Ecto neural progenitor cell (in vitro differentiated cells): Measurements from ENCODE around the gene ST6GALNAC5.
A peak's percentile ranks its signal among the peaks of the same experiment; 100 is the strongest.
"Not testable (repeated sequence)": the region's sequence is repeated elsewhere in the genome, so short reads cannot be mapped to it uniquely, and the experiment has no call there.

ENCODE experiments used
- DNase-seq: peaks from one replicate; pipeline ENCODE4 v3.0.0-alpha.2; 2018; ENCODE audit warnings: low spot score

The ST6GALNAC5 gene

DNA sequence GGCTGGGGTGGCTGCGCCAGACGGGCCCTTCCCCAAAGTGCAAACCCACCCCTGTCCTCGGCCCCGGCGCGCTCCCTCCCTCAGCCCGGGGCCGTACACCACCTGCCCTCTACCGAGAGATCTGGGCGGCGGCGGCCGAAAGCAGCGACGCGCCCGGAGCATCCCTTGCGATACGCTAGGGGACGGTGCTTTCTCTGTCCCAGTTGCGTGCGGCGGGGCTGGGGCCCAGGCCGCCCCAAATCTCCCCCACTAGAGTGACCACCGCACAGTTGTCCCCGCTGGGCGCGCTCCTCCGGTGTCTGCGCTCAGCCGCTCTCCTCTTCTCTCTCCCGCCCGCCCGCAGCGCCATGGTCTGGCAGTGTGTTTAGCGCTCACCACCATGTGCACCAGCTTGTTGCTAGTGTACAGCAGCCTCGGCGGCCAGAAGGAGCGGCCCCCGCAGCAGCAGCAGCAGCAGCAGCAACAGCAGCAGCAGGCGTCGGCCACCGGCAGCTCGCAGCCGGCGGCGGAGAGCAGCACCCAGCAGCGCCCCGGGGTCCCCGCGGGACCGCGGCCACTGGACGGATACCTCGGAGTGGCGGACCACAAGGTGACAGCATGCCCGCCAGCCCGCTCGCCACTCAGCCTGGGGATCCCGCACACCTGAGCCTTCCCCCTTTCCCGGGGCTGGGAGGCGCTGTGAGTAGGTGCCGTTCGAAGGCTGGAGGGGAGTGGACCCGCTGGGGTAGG lies 1.0 kb downstream of the ST6GALNAC5 start:
- DNase-seq, result peak; percentile 84

DNA sequence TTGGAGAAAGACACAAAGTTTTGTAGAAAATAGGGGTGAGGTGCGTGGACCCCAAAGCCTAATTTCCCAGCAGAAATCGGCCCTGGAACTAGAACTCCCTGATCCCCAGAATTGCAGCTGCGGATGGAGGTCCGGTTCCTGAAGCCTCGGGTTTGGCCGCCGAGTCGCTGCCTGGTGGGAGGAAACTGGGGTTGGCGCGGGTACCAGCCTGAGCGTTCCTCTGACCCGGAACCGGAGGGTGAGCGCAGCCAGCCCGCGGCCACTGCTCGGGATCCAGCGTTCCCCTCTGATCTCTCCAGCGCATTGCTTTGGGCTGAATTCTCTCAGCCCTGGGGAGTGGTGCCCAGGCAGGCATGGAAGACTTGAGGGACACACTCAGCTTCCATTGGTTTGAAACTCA lies 1.6 kb downstream of the ST6GALNAC5 start:
- DNase-seq, result peak; percentile 69

DNA sequence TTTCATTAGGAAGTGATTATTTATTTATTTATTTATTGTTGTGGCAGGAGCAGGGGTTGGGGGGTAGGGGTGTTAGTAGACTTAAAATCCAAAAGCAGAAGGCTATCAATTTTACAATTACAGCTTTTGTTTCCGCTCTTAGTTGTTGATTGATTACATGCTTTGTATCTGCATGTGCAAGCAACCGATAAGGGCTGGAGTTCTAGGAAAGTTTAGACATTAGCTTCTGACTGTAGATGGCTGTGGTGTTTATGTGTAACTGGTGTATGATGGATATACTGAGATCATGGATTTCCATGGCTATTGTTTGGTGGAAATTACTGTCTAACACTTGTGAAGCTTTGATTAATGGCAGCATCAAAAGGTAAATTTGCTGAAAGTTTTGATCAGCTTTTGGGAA lies 2.8 kb downstream of the ST6GALNAC5 start:
- DNase-seq, result no peak

DNA sequence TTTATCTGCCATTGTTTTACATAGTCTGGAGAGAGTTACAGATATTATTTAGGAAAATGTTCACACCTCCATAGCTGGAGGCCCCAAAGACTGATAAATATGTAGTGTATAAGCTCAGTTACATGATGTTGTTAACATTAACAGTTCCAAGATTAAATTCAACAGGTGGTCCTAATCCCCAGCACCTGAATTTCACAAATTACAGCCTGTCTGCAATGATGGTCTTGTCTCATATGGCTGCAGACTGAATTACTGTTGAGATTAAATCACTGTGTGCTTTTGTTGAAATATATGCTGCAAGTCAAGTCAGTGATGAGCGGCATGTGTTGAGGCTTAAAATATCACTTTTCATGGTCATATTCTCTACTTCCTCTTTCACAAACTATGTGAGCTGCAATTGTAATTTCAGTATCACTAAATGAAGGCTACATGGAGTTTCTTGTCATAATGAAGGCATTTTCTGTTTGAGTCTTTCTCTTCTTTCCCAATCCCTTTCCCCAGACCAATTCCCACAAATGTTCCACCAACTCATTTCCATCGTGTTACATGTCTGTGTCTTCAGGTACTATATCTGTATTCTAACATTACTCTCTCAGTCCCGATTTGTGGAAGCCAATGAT lies 4.2 kb downstream of the ST6GALNAC5 start:
- DNase-seq, result no peak

DNA sequence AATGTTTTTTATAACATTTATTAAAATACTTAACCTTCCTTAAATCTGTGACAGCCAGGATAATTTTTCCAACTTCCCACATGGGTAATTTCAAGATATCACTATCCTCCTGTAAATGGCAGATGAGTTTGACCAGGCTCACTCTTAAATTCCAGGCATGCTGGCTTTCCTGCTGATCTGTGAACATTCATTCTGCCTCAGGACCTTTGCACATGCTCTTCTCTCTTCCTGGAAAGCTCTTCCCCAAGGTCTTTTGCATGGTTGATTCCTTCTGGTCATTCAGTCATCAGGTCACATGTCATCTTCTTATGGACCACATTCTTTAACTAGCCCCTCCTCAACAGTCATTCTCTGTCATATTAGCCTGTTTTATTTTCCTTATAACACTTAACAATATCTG lies 5.7 kb downstream of the ST6GALNAC5 start:
- no peak for DNase-seq

DNA sequence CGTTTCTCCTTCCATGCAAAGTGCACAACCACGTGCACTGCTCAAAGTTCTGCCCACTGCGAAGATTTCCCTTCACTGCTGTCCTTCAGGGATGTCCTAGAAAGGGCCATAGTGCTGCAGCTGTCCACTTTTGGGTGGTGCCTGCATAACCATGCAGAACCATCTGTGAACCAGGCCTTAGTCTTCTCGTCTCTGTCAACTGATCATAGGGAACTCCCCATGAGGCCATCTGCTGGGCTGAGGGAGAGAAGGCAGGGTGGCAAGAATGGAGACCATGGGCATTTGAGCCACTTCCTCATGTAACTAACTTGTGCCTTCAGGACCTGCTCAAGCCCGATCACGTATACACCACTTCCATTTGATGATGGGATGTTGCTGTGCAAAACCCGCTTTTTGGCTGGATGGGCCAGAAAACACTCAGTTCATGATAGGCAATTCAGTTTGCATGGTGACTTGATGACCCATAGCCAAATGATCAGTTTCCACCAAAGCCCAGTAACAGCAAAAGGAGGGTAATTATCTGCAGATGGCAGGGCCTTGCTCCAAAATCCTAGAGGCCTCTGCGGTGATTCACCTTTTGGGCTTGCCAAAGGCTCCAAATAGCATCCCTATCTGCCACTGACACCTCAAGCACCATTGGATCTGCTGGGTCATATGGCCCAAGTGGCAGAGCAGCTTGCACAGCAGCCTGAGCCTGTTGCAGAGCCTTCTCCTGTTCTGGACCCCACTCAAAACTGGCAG lies 9.5 kb downstream of the ST6GALNAC5 start:
- no peak for DNase-seq

DNA sequence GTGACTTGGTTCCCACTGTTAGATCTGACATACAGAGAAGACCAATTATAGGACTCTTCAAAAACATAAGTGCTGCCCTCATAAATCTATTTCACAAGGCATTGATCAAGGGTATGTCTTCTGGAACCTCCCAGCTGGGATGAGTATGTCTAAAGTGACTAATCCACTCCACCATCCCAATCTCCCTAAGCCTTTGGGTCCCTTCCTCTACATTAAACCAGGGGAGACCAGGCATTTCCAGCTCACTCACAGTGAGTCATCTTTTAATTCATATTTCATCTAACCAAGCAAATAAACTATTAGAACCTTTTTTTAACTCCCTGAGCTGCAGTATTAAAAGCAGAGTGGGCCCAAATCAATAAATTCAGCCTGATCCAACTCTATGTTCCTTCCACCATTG lies 11.7 kb downstream of the ST6GALNAC5 start:
- DNase-seq, result not testable (repeated sequence)

DNA sequence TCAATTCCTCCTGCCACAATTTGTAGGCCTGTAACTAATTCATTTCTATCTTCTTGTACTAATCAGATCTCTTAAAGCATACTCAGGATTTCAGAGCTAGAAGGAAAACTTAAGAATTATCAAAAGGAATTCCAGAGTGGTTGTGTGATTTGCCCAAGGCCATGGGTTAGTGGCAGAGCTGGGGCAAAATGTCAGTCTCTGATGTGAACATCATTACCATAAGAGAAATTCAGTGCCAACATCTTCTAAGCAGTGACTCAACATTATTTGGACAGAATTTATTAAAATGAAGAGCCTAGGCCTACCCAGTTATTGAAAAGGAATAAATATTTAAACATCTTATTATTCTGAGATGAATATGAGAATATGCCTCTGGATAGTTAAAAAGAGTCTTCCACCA lies 14.5 kb downstream of the ST6GALNAC5 start:
- DNase-seq, result no peak

DNA sequence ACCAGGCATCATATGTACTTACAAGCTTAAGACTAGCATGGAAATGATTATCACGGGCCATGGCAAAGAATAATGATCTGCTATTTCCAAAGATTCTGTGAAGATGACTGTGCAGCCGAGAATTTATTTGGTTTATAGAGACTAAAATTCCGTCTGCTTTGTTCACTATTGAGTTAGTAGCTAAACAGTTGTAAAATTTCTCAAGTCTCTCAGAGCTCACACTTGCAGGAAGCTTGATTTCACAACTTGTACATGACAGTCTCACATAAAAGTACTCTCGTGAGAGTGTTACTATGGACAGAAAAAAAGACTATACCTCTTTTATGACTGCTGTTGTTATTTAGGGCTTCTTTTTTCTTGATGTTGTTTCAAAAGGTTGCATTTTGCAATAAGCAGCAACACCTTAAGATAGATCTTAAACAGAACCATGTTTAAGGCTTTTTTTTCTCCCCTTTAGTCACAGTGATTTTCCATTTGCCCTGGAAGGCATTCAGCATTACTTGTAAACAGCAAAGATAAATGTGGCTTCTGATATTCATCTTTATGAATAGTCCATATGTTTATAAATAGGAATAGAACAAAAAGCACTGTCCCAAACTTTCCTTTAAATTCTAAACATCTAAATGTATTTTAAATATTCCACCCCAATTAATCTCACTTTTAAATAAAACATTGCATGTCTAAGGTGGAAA lies 24.8 kb downstream of the ST6GALNAC5 start:
- DNase-seq, result no peak

DNA sequence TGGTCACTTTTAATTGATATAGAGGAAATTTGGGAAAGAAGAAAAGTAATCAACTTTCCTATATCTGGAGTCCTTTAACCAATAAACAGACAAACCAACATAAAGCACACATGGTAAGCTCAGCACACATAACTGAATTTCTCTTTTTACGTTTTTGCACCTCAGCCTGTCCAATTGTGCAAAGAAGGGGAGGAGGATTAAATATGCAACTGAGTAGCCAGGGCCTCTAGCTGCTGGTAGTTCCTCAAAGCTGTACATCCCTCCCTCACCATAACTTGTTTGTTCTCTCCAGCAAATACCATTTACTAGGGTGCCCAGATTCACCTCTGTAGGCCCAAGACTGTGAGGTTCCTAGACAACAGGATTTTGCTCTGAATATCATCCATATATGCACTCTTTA lies 25.4 kb downstream of the ST6GALNAC5 start:
- no peak for DNase-seq

DNA sequence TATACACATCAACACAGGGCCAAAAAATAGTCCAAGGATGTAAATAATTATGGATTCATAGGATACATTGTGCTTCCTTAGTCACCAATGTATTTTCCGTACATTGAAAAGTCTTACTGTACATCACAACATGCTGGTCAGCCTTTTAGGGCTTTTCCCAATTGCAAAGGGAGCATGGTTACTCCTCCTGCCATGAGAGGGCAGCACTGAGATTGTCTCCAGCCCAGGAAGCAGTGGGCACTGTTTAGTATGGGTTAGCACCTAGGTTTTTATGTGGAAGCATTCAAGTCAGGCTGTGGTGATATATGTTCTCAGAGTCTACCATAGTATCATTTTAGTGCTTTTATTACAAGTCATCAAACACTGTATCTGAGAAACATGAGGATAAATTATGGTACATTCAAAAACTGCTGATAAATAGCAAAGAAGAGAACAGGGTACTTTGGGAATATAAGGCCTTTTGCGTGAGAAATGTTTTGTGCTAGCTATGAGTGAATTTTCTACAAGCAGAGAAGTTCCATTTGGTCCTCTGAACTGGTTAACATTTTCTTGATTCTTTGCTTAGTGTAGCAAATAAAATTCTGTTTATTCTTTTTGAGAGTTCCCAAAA lies 34.0 kb downstream of the ST6GALNAC5 start:
- DNase-seq, result peak; percentile 54

DNA sequence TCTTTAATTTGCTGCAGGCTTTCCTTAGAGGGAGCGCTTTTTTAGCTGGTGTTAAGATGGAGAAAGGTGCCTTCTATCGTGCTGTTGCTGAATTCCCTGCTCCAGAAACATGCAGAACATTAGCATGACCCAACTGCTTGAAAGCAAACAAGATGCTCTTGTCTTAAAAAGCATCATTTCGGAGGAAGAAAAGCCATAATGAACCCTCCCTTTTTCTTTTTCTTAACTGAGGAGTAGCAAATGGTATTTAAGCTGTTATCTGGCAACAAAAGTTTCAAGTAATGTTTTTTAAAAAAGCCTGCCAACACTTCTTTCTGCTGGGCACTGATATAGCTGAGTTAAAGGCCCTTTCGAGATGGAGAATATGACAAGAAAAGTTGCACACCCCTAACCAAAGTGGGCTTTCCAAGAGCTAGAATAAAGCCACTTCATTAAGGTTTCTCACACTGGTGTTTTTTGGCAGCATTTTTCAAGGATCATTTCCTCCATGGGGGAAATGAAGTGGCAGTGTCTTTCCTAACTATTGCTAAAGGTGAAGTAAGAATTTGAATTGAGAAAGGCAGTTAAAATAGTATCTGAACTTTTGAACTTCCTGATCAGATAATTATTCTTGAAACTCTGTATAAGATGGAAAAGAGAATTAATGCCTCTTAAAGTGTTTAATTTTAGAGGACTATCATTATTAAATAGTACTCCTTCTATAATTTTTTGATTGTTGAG lies 38.8 kb downstream of the ST6GALNAC5 start:
- DNase-seq, result no peak

DNA sequence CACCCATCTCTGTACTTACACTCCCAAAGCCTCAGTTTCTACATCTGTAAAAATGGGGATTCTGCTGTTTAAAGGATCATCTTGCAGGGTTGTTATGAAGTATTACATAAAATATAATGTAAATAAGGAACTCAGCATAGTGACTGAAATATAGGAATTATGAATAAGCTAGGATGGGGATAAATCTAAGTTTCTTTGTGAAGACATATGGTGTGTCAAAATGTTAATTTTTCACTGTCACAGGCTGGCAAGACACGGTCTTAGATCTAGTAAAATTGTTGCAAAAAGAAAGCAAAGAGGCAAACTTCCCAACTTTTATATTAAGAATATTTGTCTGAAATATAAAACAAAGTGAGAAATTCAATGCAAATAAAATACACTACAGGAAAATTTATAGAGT lies 42.0 kb downstream of the ST6GALNAC5 start:
- no peak for DNase-seq

DNA sequence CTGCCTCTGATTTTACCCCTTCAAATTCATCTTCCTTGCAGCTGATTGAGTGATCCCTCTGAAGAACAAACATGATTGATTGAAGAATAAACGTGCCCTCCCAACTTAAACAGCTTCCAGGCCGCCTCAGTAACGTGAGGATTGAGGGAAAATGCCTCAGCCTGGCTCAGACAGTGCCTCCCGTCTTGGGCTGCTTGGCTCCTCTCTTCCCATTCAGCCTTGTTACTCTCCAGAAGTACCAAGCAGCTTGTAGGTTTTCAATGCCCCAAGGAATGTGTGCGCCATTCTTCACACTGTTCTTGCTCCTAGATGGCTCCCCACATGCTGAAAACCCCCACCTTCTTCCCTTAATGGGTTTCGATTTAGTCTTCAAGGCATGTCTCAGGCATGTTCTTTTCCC lies 51.8 kb downstream of the ST6GALNAC5 start:
- DNase-seq, result no peak

DNA sequence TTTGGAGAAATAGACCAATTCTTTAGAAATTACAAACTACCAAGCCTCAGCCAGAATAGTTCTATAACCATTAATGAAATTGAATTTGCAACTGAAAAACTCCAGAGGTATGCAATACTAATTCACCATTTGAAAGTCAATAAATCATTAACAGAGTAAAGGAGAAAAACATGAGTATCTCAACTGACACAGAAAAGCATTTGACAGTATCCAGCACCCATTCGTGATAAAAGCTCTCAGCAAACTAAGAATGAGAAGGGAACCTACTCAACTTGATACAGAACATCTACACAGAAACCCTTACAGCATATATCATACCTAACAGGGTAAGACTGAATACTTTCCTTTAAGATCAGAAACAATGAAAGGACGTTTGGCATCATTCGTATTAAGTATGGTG lies 54.3 kb downstream of the ST6GALNAC5 start:
- DNase-seq, result no peak

DNA sequence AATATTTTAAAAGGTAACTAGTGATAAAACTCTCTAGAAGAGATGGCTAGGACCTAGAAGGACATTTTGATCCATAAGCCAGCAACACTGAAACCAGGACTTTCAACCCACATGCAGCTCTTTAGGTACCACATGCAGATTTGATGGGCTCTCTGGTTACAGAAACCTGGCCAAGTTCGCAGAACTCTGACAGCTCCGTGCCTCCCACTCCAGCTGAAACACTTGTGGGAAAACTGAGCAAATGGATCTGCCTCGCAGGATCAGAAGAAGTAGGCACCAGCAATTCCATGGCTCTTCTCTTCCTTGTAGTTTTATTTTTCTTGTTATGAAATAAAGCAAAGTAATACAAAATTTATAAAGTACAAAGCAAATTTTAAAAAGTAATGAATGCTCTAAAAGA lies 58.5 kb downstream of the ST6GALNAC5 start:
- DNase-seq, result no peak

DNA sequence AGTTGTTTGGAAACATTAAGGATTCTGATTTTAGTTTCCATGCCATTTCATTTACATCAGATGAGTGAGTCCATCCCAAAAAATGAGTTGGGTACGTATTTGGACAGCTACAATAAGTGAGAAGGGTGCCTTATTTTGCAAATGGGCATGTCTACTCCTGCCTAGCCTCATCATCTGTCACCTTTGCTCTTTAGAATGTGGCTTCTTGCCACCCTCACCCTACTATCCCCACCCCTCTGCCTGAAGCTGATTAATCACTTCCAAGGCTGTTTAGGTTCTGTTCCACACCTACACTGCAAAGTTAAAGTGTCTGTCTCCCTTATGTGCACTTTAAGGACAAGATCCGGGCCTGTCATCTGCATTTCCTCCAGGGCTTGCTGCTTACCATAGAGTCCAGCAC lies 61.2 kb downstream of the ST6GALNAC5 start:
- DNase-seq, result no peak

DNA sequence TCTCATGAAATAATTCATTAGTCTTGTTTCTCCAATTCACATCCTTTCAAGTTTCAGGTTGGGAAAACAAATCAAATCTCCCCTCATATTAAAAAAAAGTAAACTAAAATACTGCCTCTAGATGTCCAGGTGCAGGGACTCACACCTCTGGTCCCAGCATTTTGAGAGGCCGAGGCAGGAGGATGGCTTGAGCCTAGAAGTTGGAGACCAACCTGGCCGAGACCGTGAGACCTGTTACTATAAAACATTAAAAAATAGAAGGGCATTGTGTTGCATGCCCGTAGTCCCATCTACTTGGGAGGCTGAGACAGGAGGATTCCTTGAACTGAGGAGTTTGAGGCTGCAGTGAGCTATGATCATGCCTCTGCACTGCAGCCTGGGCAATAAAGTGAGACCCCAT lies 61.9 kb downstream of the ST6GALNAC5 start:
- DNase-seq, result no peak

DNA sequence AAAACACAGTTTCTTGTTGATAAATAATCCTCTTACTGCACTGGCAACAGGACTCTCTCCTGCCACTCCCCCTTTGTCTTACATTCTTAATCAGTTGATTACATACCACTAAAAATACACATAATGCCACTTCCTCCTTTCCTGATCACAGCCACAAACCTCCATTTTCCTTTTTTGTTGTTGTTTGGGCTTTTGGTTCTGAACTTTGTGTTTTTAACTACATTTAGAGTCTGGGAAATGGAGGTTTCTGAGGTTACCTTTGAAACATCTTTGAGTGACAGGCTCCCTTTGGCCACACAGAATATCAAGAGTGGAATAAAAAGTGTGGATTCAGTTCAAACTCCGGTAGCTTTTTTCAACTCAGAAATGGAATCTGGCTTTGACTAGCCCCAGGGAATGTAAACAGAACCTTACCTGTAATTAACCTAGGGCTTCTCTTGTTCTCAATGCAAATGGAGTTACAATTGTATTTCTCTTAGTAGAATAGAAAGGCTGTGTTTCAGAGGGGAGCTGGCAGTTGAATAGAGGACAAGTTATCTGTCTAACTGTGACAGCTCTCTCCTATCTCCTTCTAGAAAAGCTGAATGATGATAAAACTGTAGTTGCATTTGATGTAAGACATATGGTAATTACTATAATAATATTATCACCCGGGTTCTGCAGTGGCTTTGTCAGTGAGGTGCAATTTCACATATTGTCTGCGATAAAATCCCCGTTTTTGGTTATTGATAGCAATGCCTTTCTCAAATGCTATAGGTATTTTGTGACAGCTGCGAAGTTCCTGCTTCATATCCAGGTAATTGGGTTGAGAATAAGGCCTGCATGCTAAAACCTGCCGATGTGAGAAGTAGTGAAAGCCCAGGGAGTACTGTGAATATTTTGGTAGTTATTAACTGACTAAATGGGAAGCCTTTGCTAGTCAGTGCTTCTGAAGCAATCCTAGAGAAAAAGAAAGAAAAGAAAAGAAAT lies 66.9 kb downstream of the ST6GALNAC5 start:
- DNase-seq, result no peak

DNA sequence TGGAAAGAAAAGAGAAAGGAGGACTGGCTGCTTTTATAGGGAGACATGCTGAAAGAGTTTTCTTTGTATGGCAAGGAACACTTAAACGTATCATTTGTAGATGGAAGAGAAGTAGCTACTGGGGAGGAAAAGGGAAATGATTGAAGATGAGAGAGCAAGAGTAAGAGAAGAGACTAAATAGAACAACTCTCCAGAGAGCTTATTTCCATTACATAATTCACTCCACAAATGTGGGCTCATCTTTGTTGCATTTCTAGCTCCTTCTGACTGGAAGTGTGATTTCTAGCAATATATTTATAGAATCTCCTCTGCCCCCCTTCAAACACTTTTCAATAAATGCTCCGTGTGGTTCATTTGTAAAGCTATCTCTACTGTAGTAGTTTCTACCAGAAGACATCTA lies 71.0 kb downstream of the ST6GALNAC5 start:
- DNase-seq, result no peak
